ENCODE results near the gene NDUFS5. TPM values are rescaled to one million over a fixed set of nuclear protein-coding genes. Genes with fewer than 3 reads are reported as not detected.
"Not testable (repeated sequence)": the region's sequence is repeated elsewhere in the genome, so short reads cannot be mapped to it uniquely, and the experiment has no call there.

The NDUFS5 gene
- total RNA-seq, 4 donors from 2014 or later: 300 to 553 (median 521) TPM

DNA sequence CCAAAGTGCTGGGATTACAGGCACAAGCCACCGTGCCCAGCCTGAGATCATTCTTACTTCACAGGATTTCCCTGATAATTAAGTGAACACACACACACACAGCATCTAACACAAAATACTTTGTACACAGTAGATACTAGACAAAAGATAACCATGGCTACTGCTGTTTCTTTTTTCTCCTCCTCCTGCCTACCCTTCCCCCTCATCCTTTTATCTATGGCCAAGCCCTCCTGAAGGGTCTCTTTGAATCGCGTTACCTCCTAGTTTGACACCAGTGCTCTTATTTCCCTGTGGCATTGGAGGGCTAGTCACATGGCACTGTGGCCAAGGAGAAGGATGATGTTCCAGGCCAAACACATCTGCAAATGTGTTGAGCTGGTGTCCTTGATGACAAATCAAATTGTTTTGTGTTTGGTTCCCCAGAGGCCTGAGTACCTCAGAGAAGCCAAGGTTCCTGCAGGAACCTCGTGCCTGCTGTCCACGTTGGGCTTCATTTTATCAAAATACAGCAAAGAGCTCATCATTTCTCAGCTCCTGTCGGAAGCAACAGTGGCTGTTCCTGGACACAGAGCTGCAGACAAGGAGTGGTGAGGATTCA lies 20.6 kb downstream of the NDUFS5 start:
- no peak overlapping the region for H3K4me3 ChIP-seq
- TF ChIP-seq POLR2AphosphoS5 (IDR thresholded peaks at IDR 0.05) (no peak), EP300 (IDR thresholded peaks at IDR 0.05) (no peak), POLR2A (IDR thresholded peaks at IDR 0.05) (no peak)
- TF ChIP-seq, protein P1, sequence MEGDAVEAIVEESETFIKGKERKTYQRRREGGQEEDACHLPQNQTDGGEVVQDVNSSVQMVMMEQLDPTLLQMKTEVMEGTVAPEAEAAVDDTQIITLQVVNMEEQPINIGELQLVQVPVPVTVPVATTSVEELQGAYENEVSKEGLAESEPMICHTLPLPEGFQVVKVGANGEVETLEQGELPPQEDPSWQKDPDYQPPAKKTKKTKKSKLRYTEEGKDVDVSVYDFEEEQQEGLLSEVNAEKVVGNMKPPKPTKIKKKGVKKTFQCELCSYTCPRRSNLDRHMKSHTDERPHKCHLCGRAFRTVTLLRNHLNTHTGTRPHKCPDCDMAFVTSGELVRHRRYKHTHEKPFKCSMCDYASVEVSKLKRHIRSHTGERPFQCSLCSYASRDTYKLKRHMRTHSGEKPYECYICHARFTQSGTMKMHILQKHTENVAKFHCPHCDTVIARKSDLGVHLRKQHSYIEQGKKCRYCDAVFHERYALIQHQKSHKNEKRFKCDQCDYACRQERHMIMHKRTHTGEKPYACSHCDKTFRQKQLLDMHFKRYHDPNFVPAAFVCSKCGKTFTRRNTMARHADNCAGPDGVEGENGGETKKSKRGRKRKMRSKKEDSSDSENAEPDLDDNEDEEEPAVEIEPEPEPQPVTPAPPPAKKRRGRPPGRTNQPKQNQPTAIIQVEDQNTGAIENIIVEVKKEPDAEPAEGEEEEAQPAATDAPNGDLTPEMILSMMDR (IDR thresholded peaks at IDR 0.05): no peak
- 81% methylated on average over 3 of the region's 6 CpGs; no CpG with 5 or more reads in 1 of the 2 donors for WGBS, 2 donors (ENCODE audit: low coverage in 1 of 2)
- H3K27ac ChIP-seq: peak overlapping the region in 3 of 4 donors; percentile 63 to 73 (median 67)
- H3K27me3 ChIP-seq: no peaks in the 10 kb centered on the region
- ATAC-seq: no peak
- H3K36me3 ChIP-seq: peaks cover 0 to 60% of the 10 kb centered on the region in 2 donors
- H3K9me3 ChIP-seq: no peaks in the 10 kb centered on the region
- peaks cover 0 to 6% (median 0%) of the 10 kb centered on the region in 3 donors for H3K4me1 ChIP-seq

DNA sequence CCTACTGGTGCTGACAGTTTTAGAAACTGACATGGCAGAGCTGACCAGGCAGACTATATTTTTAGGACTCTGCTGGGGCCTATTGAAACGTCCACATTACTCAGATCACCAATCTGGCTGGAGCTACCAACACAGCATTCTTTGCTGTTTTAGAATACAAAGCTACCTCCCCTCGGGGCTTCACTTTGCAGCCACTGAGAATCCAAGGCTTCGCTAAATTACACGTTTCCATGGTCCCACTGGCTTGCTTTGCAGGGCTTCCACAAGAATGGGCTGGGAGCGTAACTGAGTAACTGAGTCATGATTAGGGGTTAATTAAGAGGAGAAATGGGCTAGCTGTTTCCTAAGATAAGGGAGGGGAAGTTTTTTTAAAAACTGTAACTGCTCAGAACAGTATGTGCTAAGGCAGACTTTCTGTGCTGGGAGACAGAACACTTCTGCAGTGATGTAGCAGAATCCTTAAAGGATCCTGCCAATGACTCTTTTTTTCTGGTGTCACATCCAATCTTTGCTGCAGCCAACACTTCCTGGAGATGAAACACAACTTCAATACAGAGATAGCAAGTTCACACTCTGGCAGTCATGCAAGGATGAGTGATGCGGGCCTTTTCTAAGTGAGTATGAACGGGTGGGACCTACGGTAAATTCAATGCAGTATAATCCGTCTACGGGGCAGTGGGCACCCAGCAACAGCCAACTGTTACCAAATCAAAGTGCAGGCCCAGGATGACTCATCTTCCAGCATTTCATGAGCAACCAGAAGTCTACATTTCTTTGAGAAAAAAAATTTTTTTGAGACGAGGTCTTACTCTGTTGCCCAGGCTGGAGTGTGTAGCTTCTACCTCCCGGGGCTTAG lies 21.5 kb downstream of the NDUFS5 start:
- H3K9me3 ChIP-seq: no peaks in the 10 kb centered on the region
- H3K27me3 ChIP-seq: no peaks in the 10 kb centered on the region
- H3K36me3 ChIP-seq: peaks cover 0 to 51% of the 10 kb centered on the region in 2 donors
- peak; percentile 94 for ATAC-seq
- peaks cover 0 to 6% (median 0%) of the 10 kb centered on the region in 3 donors for H3K4me1 ChIP-seq
- TF ChIP-seq EP300 (IDR thresholded peaks at IDR 0.05): no peak
- TF ChIP-seq, protein P1 (IDR thresholded peaks at IDR 0.05): no peak
- peak; percentile 29 for TF ChIP-seq POLR2AphosphoS5 (IDR thresholded peaks at IDR 0.05)
- no peak for TF ChIP-seq POLR2A (IDR thresholded peaks at IDR 0.05)
- no peak overlapping the region for H3K4me3 ChIP-seq
- peak overlapping the region in 3 of 4 donors; percentile 63 to 73 (median 67) for H3K27ac ChIP-seq
- WGBS, 2 donors (ENCODE audit: low coverage in 1 of 2): 52 to 67% methylated on average over 5 to 10 of the region's 12 CpGs

DNA sequence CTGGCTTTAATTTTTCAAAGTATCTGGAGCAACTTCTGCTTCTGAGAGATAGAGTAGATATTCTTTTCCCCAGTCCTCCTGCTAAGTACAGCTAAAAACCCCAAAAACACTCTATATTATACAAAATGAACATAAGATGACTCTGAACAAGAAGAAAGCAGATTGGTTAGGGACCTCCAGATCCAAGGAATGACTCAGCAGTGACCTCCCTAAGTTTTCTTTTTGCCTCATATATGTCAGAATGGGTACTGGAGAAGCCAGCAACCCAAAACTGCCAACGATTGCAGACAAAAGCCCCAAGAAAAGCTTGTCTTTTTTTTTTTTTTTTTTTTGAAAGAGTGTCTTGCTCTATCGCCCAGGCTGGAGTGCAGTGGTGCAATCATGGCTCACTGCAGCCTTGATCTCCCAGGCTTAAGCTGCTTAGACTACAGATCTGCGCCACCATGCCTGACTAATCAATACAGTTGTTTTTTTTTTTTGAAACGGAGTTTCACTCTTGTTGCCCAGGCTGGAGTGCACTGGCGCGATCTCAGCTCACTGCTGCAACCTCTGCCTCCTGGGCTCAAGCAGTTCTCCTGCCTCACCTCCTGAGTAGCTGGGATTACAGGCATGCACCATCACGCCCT lies 22.7 kb downstream of the NDUFS5 start:
- Histone ChIP-seq H3K27me3 (no peaks in the 10 kb centered on the region), H3K4me3 (no peak overlapping the region), H3K9me3 (no peaks in the 10 kb centered on the region), H3K4me1 (peaks cover 0 to 6% (median 0%) of the 10 kb centered on the region in 3 donors), H3K27ac (peak overlapping the region in 3 of 4 donors; percentile 20 to 73 (median 67)), H3K36me3 (peaks cover 0 to 39% of the 10 kb centered on the region in 2 donors)
- TF ChIP-seq POLR2A (IDR thresholded peaks at IDR 0.05) (no peak), POLR2AphosphoS5 (IDR thresholded peaks at IDR 0.05) (no peak), EP300 (IDR thresholded peaks at IDR 0.05) (no peak)
- TF ChIP-seq, protein P1 (IDR thresholded peaks at IDR 0.05): no peak
- ATAC-seq: no peak
- 37 to 86% methylated on average over 2 of the region's 7 CpGs for WGBS, 2 donors (ENCODE audit: low coverage in 1 of 2)

DNA sequence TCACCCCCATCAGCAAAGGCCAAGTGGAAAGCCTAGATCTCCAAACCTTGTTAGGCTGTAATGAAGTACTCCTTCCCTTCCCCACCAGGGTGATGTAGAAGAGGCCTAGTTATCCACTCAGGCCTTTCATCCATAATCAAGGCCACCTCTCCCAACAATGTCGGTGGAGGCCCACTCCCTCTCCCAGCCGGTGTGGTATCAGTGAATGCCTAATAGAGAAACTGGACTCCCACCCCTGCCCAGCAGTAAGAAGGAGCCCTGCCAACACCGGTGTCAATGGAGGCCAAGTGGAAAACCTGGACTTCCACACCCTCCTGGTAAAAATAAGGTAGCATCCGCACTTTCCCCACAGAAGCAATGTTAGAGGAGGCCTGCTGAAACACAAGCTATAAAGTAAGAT lies 23.9 kb downstream of the NDUFS5 start:
- ATAC-seq: no peak
- TF ChIP-seq EP300 (IDR thresholded peaks at IDR 0.05) (no peak), POLR2A (IDR thresholded peaks at IDR 0.05) (no peak), POLR2AphosphoS5 (IDR thresholded peaks at IDR 0.05) (no peak)
- TF ChIP-seq, protein P1 (IDR thresholded peaks at IDR 0.05): no peak
- Histone ChIP-seq H3K36me3 (peaks cover 0 to 30% of the 10 kb centered on the region in 2 donors), H3K4me3 (no peak overlapping the region), H3K4me1 (peaks cover 0 to 6% (median 0%) of the 10 kb centered on the region in 3 donors), H3K9me3 (no peaks in the 10 kb centered on the region), H3K27me3 (no peaks in the 10 kb centered on the region), H3K27ac (no peak overlapping the region)
- WGBS, 2 donors (ENCODE audit: low coverage in 1 of 2): 74% methylated on average over 2 of the region's 4 CpGs; no CpG with 5 or more reads in 1 of the 2 donors

DNA sequence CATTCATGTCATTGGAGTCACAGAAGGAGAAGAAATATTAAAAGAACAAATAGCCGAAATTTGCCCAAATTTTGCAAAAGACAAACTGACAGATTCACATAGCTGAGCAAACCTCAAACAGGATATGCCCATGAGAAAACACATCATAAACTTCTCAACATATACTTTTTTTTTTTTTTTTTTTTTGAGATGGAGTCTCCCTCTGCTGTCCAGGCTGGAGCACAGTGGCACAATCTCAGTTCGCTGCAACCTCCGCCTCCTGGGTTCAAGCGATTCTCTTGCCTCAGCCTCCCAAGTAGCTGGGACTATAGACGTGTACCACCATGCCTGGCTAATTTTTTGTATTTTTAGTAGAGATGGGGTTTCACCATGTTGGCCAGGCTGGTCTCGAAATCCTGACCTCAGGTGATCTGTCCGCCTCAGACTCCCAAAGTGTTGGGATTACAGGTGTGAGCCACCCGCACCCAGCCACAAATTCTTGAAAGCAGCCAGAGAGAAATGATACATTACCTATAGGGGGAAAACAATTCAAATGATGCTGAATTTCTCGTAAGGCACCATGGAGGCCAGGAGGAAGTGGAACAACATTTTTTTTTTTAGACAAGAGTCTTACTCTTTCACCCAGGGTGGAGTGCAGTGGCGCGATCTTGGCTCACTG lies 25.2 kb downstream of the NDUFS5 start:
- not testable (repeated sequence) for H3K27me3 ChIP-seq, H3K9me3 ChIP-seq, H3K27ac ChIP-seq, ATAC-seq, H3K4me3 ChIP-seq, H3K4me1 ChIP-seq
- WGBS, 2 donors (ENCODE audit: low coverage in 1 of 2): 82 to 96% methylated on average over 4 to 7 of the region's 11 CpGs
- peaks cover 0 to 26% of the 10 kb centered on the region in 2 donors for H3K36me3 ChIP-seq
